Esophagus muscularis mucosa (tissue), 4 donors: ENCODE measurements around the gene SLC40A1.

ENCODE experiments used
- EP300 ChIP-seq: sonication (generic); formaldehyde crosslinking; IDR thresholded peaks from one replicate; pipeline ENCODE4 v1.6.1; 2017; ENCODE audit warnings: antibody characterized with exemption
- POLR2A ChIP-seq: fragments of 450-650 bp; IDR thresholded peaks from one replicate; pipeline ENCODE4 v1.6.1; 2017; ENCODE audit warnings: antibody characterized with exemption, moderate library complexity, mild to moderate bottlenecking, low read depth
- POLR2AphosphoS5 ChIP-seq, 2 donors: sonication (generic); formaldehyde crosslinking; IDR thresholded peaks; one replicate each; pipeline ENCODE4 v1.6.1; 2017; ENCODE audit warnings: antibody characterized with exemption in 2 of 2
- TF ChIP-seq, protein P1 (sequence below), 3 experiments: fragments of 200-600 bp in 2 of 3; fragments of 450-650 bp in 1 of 3; sonication (generic) in 2 of 3; IDR thresholded peaks; one replicate each; pipeline ENCODE4 v1.5.1; 2017 to 2019; ENCODE audit warnings: antibody characterized with exemption in 3 of 3, mild to moderate bottlenecking in 2 of 3, moderate library complexity in 1 of 3

DNA sequence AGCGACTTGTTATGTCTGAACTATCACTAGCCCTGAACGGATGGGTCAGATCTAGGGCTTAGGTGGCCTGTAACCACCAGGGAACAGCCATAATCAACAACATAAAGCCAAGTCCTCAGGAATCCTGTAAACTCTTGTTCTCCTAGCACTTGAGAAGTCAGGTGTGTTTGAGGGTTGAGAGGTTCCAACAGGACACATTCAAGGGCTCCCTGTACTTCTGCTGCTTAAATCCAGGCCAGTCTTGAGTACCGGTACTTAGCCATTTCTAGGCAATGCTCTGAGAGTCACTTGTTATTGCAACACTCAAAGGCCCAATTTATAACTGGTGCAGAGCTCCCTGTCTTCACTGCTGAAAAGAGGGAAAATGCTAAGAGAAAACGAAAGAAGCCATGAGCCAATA lies 21.6 kb upstream of the SLC40A1 start:
- TF ChIP-seq POLR2A (no peak), POLR2AphosphoS5 (IDR thresholded peaks at IDR 0.05) (no peak), EP300 (no peak)
- TF ChIP-seq, protein P1, sequence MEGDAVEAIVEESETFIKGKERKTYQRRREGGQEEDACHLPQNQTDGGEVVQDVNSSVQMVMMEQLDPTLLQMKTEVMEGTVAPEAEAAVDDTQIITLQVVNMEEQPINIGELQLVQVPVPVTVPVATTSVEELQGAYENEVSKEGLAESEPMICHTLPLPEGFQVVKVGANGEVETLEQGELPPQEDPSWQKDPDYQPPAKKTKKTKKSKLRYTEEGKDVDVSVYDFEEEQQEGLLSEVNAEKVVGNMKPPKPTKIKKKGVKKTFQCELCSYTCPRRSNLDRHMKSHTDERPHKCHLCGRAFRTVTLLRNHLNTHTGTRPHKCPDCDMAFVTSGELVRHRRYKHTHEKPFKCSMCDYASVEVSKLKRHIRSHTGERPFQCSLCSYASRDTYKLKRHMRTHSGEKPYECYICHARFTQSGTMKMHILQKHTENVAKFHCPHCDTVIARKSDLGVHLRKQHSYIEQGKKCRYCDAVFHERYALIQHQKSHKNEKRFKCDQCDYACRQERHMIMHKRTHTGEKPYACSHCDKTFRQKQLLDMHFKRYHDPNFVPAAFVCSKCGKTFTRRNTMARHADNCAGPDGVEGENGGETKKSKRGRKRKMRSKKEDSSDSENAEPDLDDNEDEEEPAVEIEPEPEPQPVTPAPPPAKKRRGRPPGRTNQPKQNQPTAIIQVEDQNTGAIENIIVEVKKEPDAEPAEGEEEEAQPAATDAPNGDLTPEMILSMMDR (IDR thresholded peaks at IDR 0.05) = no peak
